ENCODE measurements around the gene PIGQ. TPM values are rescaled to one million over a fixed set of nuclear protein-coding genes. Genes with fewer than 3 reads are reported as not detected.
A peak's percentile ranks its signal among the peaks of the same experiment; 100 is the strongest.

Gene PIGQ
- polyA plus RNA-seq, 1 of the 3 experiments (the other 2 are of a cell fraction): 38.7 TPM

GRCh38 chr16:588889-589657 lies 19.3 kb downstream of the PIGQ start:
- peak overlapping the region; percentile 96 for H3K4me2 ChIP-seq
- WGBS (ENCODE audit: low lambda C conversion rate): 6% methylated on average over 6 of the region's 107 CpGs
- peaks cover 20% of the 10 kb centered on the region for H3F3A ChIP-seq (replicated peaks; ENCODE audit: insufficient read depth)
- H3K79me2 ChIP-seq (ENCODE audit: insufficient read depth): peaks cover 61% of the 10 kb centered on the region
- H3K9ac ChIP-seq: peak overlapping the region; percentile 90
- H3K9me3 ChIP-seq: no peaks in the 10 kb centered on the region
- peaks cover 0 to 3% of the 10 kb centered on the region in 2 experiments for H3K36me3 ChIP-seq (replicated peaks in 1 of 2; ENCODE audit: control insufficient read depth in 1 of 2, insufficient read depth in 2 of 2, low read length in 1 of 2)
- peak overlapping the region; percentile 78; the same call in 1 of the 2 replicates for H2AFZ ChIP-seq (ENCODE audit: low read depth)
- ChIA-PET CTCF (interaction anchor here (1.0 to 1.3 kb wide), 4 partner anchors 10 to 92 kb away, joined by 3 to 4 read pairs (median 3); no protein-coding TSS in a partner anchor), POLR2A (interaction anchor here (0.8 to 1.2 kb wide), 5 partner anchors 9 to 101 kb away, joined by 3 to 4 read pairs (median 3); partner anchors contain the start of gene WDR24)
- TF ChIP-seq POLR2AphosphoS5 (IDR thresholded peaks at IDR 0.05; ENCODE audit: low read depth, low read length): peak; percentile 74; the same call in 1 of the 2 replicates
- TF ChIP-seq ELF1 (IDR thresholded peaks at IDR 0.05): peak; percentile 56
- TF ChIP-seq GABPA (IDR thresholded peaks at IDR 0.05; ENCODE audit: low read depth): peak; percentile 96
- TF ChIP-seq, protein P1, sequence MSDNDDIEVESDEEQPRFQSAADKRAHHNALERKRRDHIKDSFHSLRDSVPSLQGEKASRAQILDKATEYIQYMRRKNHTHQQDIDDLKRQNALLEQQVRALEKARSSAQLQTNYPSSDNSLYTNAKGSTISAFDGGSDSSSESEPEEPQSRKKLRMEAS (IDR thresholded peaks at IDR 0.05; ENCODE audit: low read depth): peak; percentile 58; the same call in 1 of the 2 replicates
- TF ChIP-seq IRF3 (IDR thresholded peaks at IDR 0.05; ENCODE audit: low read depth, low read length): no peak
- no peak for TF ChIP-seq GATA2 (CRISPR knock-in tag; IDR thresholded peaks at IDR 0.05)
- TF ChIP-seq RCOR1 (IDR thresholded peaks at IDR 0.05; ENCODE audit: low read length): no peak
- peak; percentile 76 for TF ChIP-seq TAF1 (IDR thresholded peaks at IDR 0.05; ENCODE audit: borderline replicate concordance, low read depth, low read length)
- no peak for TF ChIP-seq NRF1 (IDR thresholded peaks at IDR 0.05; ENCODE audit: low read depth, low read length)
- TF ChIP-seq MXI1 (IDR thresholded peaks at IDR 0.05; ENCODE audit: low read depth, low read length): peak; percentile 29
- H4K20me1 ChIP-seq (ENCODE audit: insufficient read depth): peaks cover 36% of the 10 kb centered on the region
- peak overlapping the region; percentile 89 to 90 for H3K4me3 ChIP-seq (ENCODE audit: low read depth in 2 of 2, low read length in 1 of 2)
- H3K9me2 ChIP-seq: no peaks in the 10 kb centered on the region
- peak; percentile 93 for DNase-seq
- peaks cover 21 to 38% of the 10 kb centered on the region in 2 experiments; a peak in 2 of 4 replicates for H3K4me1 ChIP-seq (ENCODE audit: control insufficient read depth in 1 of 2, insufficient read depth in 2 of 2, low read depth in 1 of 2, low read length in 1 of 2)
- peak overlapping the region; percentile 90 to 97 for H3K27ac ChIP-seq (ENCODE audit: low read depth in 2 of 2, low read length in 1 of 2)
- no peaks in the 10 kb centered on the region for H3K27me3 ChIP-seq (ENCODE audit: insufficient read depth)

GRCh38 chr16:589658-590187 lies 20.0 kb downstream of the PIGQ start, which contains the start of gene RAB40C:
Gene RAB40C, plus strand, starts transcription at chr16:590066. Its CDS starts 226 bp downstream, at chr16:590292.
- H3K4me1 ChIP-seq (ENCODE audit: control insufficient read depth in 1 of 2, insufficient read depth in 2 of 2, low read depth in 1 of 2, low read length in 1 of 2): peaks cover 21 to 38% of the 10 kb centered on the region in 2 experiments; a peak in 2 of 4 replicates

More at GRCh38 chr16:589658-590187, 20.0 kb downstream of the PIGQ start, which contains the start of gene RAB40C:
- Histone ChIP-seq H3K9me2 (no peaks in the 10 kb centered on the region), H3K9ac (peak within 1 kb of the TSS; percentile 90), H3K27me3 (ENCODE audit: insufficient read depth) (no peaks in the 10 kb centered on the region), H3K36me3 (replicated peaks in 1 of 2; ENCODE audit: control insufficient read depth in 1 of 2, insufficient read depth in 2 of 2, low read length in 1 of 2) (peaks cover 0 to 3% of the 10 kb centered on the region in 2 experiments), H3K9me3 (no peaks in the 10 kb centered on the region), H3F3A (replicated peaks; ENCODE audit: insufficient read depth) (peaks cover 20% of the 10 kb centered on the region), H3K4me3 (ENCODE audit: low read depth in 2 of 2, low read length in 1 of 2) (peak within 1 kb of the TSS; percentile 89 to 90), H4K20me1 (ENCODE audit: insufficient read depth) (peaks cover 42% of the 10 kb centered on the region), H3K4me2 (peak within 1 kb of the TSS; percentile 100), H3K27ac (ENCODE audit: low read depth in 2 of 2, low read length in 1 of 2) (peak within 1 kb of the TSS; percentile 90 to 97), H3K79me2 (ENCODE audit: insufficient read depth) (peaks cover 67% of the 10 kb centered on the region), H2AFZ (ENCODE audit: low read depth) (peak within 1 kb of the TSS; percentile 78; the same call in 1 of the 2 replicates)
- 2% methylated on average over 20 of the region's 67 CpGs for WGBS (ENCODE audit: low lambda C conversion rate)
- ChIA-PET CTCF (interaction anchor here (0.8 to 1.3 kb wide), 6 partner anchors 10 to 58 kb away, joined by 3 to 7 read pairs (median 3); no protein-coding TSS in a partner anchor), POLR2A (interaction anchor here (1.0 kb wide), 1 partner anchor 47 kb away, joined by 4 read pairs; the partner anchor contains the start of gene METTL26)
- TF ChIP-seq SIN3A (IDR thresholded peaks at IDR 0.05; ENCODE audit: borderline replicate concordance, low read depth, low read length) (peak; percentile 52; the same call in 1 of the 2 replicates), IRF3 (IDR thresholded peaks at IDR 0.05; ENCODE audit: low read depth, low read length) (peak; percentile 78), CHD2 (IDR thresholded peaks at IDR 0.05; ENCODE audit: low read length, partially characterized antibody) (peak; percentile 96), ELF1 (IDR thresholded peaks at IDR 0.05) (no peak), POLR2AphosphoS5 (IDR thresholded peaks at IDR 0.05; ENCODE audit: low read depth, low read length) (0 out of 2 replicates have a peak, but pooled peaks have one; percentile 32)
- TF ChIP-seq, protein P2, sequence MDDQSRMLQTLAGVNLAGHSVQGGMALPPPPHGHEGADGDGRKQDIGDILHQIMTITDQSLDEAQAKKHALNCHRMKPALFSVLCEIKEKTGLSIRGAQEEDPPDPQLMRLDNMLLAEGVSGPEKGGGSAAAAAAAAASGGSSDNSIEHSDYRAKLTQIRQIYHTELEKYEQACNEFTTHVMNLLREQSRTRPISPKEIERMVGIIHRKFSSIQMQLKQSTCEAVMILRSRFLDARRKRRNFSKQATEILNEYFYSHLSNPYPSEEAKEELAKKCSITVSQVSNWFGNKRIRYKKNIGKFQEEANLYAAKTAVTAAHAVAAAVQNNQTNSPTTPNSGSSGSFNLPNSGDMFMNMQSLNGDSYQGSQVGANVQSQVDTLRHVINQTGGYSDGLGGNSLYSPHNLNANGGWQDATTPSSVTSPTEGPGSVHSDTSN (IDR thresholded peaks at IDR 0.05): peak; percentile 99; the same call in 1 of the 2 replicates
- peak; percentile 99 for DNase-seq
